H1 (cell line): ENCODE measurements around the gene CEACAM21. TPM values are rescaled to one million over a fixed set of nuclear protein-coding genes. Genes with fewer than 3 reads are reported as not detected.

Experiments used
- CEBPB ChIP-seq: IDR thresholded peaks from 2 replicates; pipeline ENCODE4 v1.6.1; 2012; ENCODE audit warnings: low read depth, low read length
- FOSL1 ChIP-seq: IDR thresholded peaks from 2 replicates; pipeline ENCODE4 v1.6.1; 2011; ENCODE audit warnings: mild to moderate bottlenecking, low read depth, low read length, moderate library complexity; ENCODE audit not compliant: insufficient read depth
- NANOG ChIP-seq: IDR thresholded peaks from 2 replicates; pipeline ENCODE4 v1.6.1; 2011; ENCODE audit warnings: low read length, low read depth, mild to moderate bottlenecking, inconsistent platforms; ENCODE audit not compliant: insufficient read depth, poor library complexity, severe bottlenecking
- PHF8 ChIP-seq: fragments of 200-600 bp; sonication (generic); conservative IDR thresholded peaks from 2 replicates; pipeline ENCODE4 v1.7.1; 2012; ENCODE audit warnings: low read depth, mild to moderate bottlenecking, inconsistent platforms, low read length, moderate library complexity
- RAD21 ChIP-seq, 2 experiments: IDR thresholded peaks in 1 of 2; conservative IDR thresholded peaks in 1 of 2; 2 replicates each; pipeline ENCODE4 v1.6.1; 2011; ENCODE audit warnings: low read depth in 2 of 2, low read length in 2 of 2, improper control_type of control experiment in 1 of 2, inconsistent platforms in 1 of 2, mild to moderate bottlenecking in 1 of 2, moderate library complexity in 1 of 2
- SP2 ChIP-seq: IDR thresholded peaks from 2 replicates; pipeline ENCODE4 v1.6.1; 2012; ENCODE audit warnings: mild to moderate bottlenecking, low read length, inconsistent platforms
- YY1 ChIP-seq: IDR thresholded peaks from 2 replicates; pipeline ENCODE4 v1.6.1; 2011; ENCODE audit warnings: low read depth, mild to moderate bottlenecking, low read length
- polyA plus RNA-seq, 7 experiments: library from polyadenylated mRNA; depleted of rRNA in 3 of 7; stranded (reverse) in 5 of 7; unstranded in 2 of 7; fragments of >200 nt in 5 of 7; fragments of 200-250 nt in 2 of 7; gene quantifications; 1 replicate in 5 of 7; 2 replicates in 1 of 7; 4 replicates in 1 of 7; pipeline versions ENCODE4 v1.2.1 to v1.2.3, GENCODE V29; 2011 to 2013; ENCODE audit warnings: missing spikeins in 2 of 7, mixed read lengths in 2 of 7
- total RNA-seq: library from RNA; stranded (reverse); fragmentation: NEBNext Ultra II Directional; extraction: Animal tissue kit (Norgen Biotek cat#: 25700); gene quantifications from 2 replicates; pipeline ENCODE4 v1.2.1, GENCODE V29; 2021

The CEACAM21 gene
- total and polyA plus RNA-seq, 2 of the 8 experiments (the other 6 are each of a cell fraction or from before 2014, with no cell fraction given), result not detected

- TF ChIP-seq YY1 (no peak), PHF8 (no peak), SP2 (no peak), FOSL1 (no peak), CEBPB (no peak), RAD21 (IDR thresholded peaks at IDR 0.05 in 1 of 2, conservative IDR thresholded peaks at IDR 0.05 in 1 of 2; ENCODE audit: low read depth in 2 of 2, low read length in 2 of 2) (no peak), NANOG (no peak)
- TF ChIP-seq, all 59 proteins: peak for 0
These were observed 36.5 kb downstream of the CEACAM21 start (continued) for GRCh38 chr19:41612483-41612882.
